ENCODE data around the gene NUDT14.

NUDT14 gene

GRCh38 chr14:105221598-105222178 lies 40.6 kb upstream of the NUDT14 start:
- Histone ChIP-seq H3K4me2 (peak overlapping the region; percentile 3; the same call in 1 of the 2 replicates), H3K36me3 (peaks cover 87% of the 10 kb centered on the region), H4K20me1 (peaks cover 100% of the 10 kb centered on the region), H3K27me3 (no peaks in the 10 kb centered on the region), H3K4me3 (no peak overlapping the region), H3K9me3 (no peaks in the 10 kb centered on the region), H3K4me1 (peaks cover 79% of the 10 kb centered on the region), H3K9ac (no peak overlapping the region), H3K27ac (no peak overlapping the region)
- TF ChIP-seq Cebpa-rat (IDR thresholded peaks at IDR 0.05) = no peak

- peak overlapping the region; percentile 40; the same call in 1 of the 2 replicates for H3K9ac ChIP-seq
- H3K4me1 ChIP-seq = peaks cover 84% of the 10 kb centered on the region
- H3K36me3 ChIP-seq = peaks cover 87% of the 10 kb centered on the region
- H3K27ac ChIP-seq = peak overlapping the region; percentile 38
- H3K9me3 ChIP-seq = no peaks in the 10 kb centered on the region
- peaks cover 100% of the 10 kb centered on the region for H4K20me1 ChIP-seq
- H3K4me2 ChIP-seq = 0 out of 2 replicates have a peak overlapping the region, but pooled peaks have one; percentile 3
- TF ChIP-seq Cebpa-rat (IDR thresholded peaks at IDR 0.05) = no peak
- H3K27me3 ChIP-seq = no peaks in the 10 kb centered on the region
- H3K4me3 ChIP-seq = no peak overlapping the region
Measured at GRCh38 chr14:105220699-105221597, 39.8 kb upstream of the NUDT14 start.

- Histone ChIP-seq H3K4me1 (peaks cover 84% of the 10 kb centered on the region), H4K20me1 (peaks cover 100% of the 10 kb centered on the region), H3K36me3 (peaks cover 81% of the 10 kb centered on the region), H3K9ac (0 out of 2 replicates have a peak overlapping the region, but pooled peaks have one; percentile 40), H3K27me3 (no peaks in the 10 kb centered on the region), H3K27ac (0 out of 2 replicates have a peak overlapping the region, but pooled peaks have one; percentile 26), H3K4me2 (no peak overlapping the region), H3K9me3 (no peaks in the 10 kb centered on the region), H3K4me3 (no peak overlapping the region)
- no peak for TF ChIP-seq Cebpa-rat (IDR thresholded peaks at IDR 0.05)
Measured at GRCh38 chr14:105219753-105220152, 38.6 kb upstream of the NUDT14 start.

- Histone ChIP-seq H3K27ac (peak overlapping the region; percentile 26; the same call in 1 of the 2 replicates), H3K4me2 (no peak overlapping the region), H4K20me1 (peaks cover 100% of the 10 kb centered on the region), H3K9me3 (no peaks in the 10 kb centered on the region), H3K4me3 (no peak overlapping the region), H3K9ac (no peak overlapping the region), H3K36me3 (peaks cover 75% of the 10 kb centered on the region), H3K27me3 (no peaks in the 10 kb centered on the region), H3K4me1 (peaks cover 84% of the 10 kb centered on the region)
- no peak for TF ChIP-seq Cebpa-rat (IDR thresholded peaks at IDR 0.05)
Measured at GRCh38 chr14:105219043-105219612, 38.0 kb upstream of the NUDT14 start.

- H3K9ac ChIP-seq = no peak overlapping the region
- H3K4me2 ChIP-seq = no peak overlapping the region
- no peaks in the 10 kb centered on the region for H3K27me3 ChIP-seq
- H4K20me1 ChIP-seq = peaks cover 100% of the 10 kb centered on the region
- H3K27ac ChIP-seq = no peak overlapping the region
- no peaks in the 10 kb centered on the region for H3K9me3 ChIP-seq
- no peak overlapping the region for H3K4me3 ChIP-seq
- H3K36me3 ChIP-seq = peaks cover 74% of the 10 kb centered on the region
- H3K4me1 ChIP-seq = peaks cover 84% of the 10 kb centered on the region
- TF ChIP-seq Cebpa-rat (IDR thresholded peaks at IDR 0.05) = no peak
Measured at GRCh38 chr14:105218611-105219010, 37.5 kb upstream of the NUDT14 start.

GRCh38 chr14:105217774-105218173 lies 36.7 kb upstream of the NUDT14 start:
- Histone ChIP-seq H3K9me3 (no peaks in the 10 kb centered on the region), H3K27me3 (no peaks in the 10 kb centered on the region), H3K4me2 (no peak overlapping the region), H4K20me1 (peaks cover 100% of the 10 kb centered on the region), H3K4me3 (no peak overlapping the region), H3K36me3 (peaks cover 72% of the 10 kb centered on the region), H3K9ac (no peak overlapping the region), H3K27ac (0 out of 2 replicates have a peak overlapping the region, but pooled peaks have one; percentile 6), H3K4me1 (peaks cover 84% of the 10 kb centered on the region)
- TF ChIP-seq Cebpa-rat (IDR thresholded peaks at IDR 0.05) = no peak

GRCh38 chr14:105216490-105217247 lies 35.6 kb upstream of the NUDT14 start:
- H3K9ac ChIP-seq = no peak overlapping the region
- no peak overlapping the region for H3K27ac ChIP-seq
- H3K27me3 ChIP-seq = no peaks in the 10 kb centered on the region
- no peak for TF ChIP-seq Cebpa-rat (IDR thresholded peaks at IDR 0.05)
- no peak overlapping the region for H3K4me2 ChIP-seq
- no peak overlapping the region for H3K4me3 ChIP-seq
- H3K9me3 ChIP-seq = no peaks in the 10 kb centered on the region
- H4K20me1 ChIP-seq = peaks cover 100% of the 10 kb centered on the region
- peaks cover 84% of the 10 kb centered on the region for H3K4me1 ChIP-seq
- peaks cover 70% of the 10 kb centered on the region for H3K36me3 ChIP-seq

GRCh38 chr14:105215602-105216001 lies 34.5 kb upstream of the NUDT14 start:
- no peak overlapping the region for H3K9ac ChIP-seq
- H3K4me1 ChIP-seq = peaks cover 83% of the 10 kb centered on the region
- H3K27me3 ChIP-seq = no peaks in the 10 kb centered on the region
- no peak overlapping the region for H3K27ac ChIP-seq
- no peaks in the 10 kb centered on the region for H3K9me3 ChIP-seq
- peaks cover 70% of the 10 kb centered on the region for H3K36me3 ChIP-seq
- no peak for TF ChIP-seq Cebpa-rat (IDR thresholded peaks at IDR 0.05)
- H3K4me3 ChIP-seq = no peak overlapping the region
- H3K4me2 ChIP-seq = 0 out of 2 replicates have a peak overlapping the region, but pooled peaks have one; percentile 81
- H4K20me1 ChIP-seq = peaks cover 96% of the 10 kb centered on the region

GRCh38 chr14:105214324-105214915 lies 33.3 kb upstream of the NUDT14 start:
- H3K4me3 ChIP-seq = peak overlapping the region; percentile 45; the same call in 1 of the 2 replicates
- H3K4me2 ChIP-seq = peak overlapping the region; percentile 81
- H3K27ac ChIP-seq = peak overlapping the region; percentile 75
- no peaks in the 10 kb centered on the region for H3K9me3 ChIP-seq
- no peaks in the 10 kb centered on the region for H3K27me3 ChIP-seq
- TF ChIP-seq Cebpa-rat (IDR thresholded peaks at IDR 0.05) = no peak
- peaks cover 68% of the 10 kb centered on the region for H3K36me3 ChIP-seq
- peaks cover 87% of the 10 kb centered on the region for H3K4me1 ChIP-seq
- peak overlapping the region; percentile 65 for H3K9ac ChIP-seq
- peaks cover 85% of the 10 kb centered on the region for H4K20me1 ChIP-seq

Measured in BLaER1 (cell line).